WI38 (cell line): Measurements from ENCODE around the gene MAF.

Experiments
- H3K4me3 ChIP-seq: 2 replicates; pipeline ENCODE4 v1.5.1; 2011; ENCODE audit warnings: low read depth, mild to moderate bottlenecking, control low read depth, low read length
- TF ChIP-seq, protein P1 (sequence below): IDR thresholded peaks from 2 replicates; pipeline ENCODE4 v1.5.1; 2012; ENCODE audit warnings: low read depth, mild to moderate bottlenecking, control low read depth, low read length

MAF gene

DNA sequence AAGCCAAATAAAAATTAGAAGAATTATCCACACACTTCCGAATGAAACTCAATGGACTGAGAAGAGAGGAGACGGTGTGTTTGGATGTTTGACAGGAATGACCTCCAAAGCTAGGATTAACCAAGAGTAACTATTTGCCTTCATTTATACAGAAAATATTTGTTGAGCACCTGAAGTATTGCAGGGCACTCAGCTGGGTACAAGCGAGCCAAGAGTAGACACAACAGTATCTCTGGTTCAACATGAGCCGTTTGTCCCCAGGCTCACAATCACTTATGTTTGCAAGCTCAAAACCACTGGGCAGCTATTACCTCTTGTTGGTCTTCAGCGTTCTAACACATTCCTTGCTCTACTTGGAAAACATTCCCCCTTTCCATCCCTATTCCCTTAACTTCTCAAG is 38.8 kb downstream of the MAF start:
- no peak overlapping the region for H3K4me3 ChIP-seq
- TF ChIP-seq, protein P1, sequence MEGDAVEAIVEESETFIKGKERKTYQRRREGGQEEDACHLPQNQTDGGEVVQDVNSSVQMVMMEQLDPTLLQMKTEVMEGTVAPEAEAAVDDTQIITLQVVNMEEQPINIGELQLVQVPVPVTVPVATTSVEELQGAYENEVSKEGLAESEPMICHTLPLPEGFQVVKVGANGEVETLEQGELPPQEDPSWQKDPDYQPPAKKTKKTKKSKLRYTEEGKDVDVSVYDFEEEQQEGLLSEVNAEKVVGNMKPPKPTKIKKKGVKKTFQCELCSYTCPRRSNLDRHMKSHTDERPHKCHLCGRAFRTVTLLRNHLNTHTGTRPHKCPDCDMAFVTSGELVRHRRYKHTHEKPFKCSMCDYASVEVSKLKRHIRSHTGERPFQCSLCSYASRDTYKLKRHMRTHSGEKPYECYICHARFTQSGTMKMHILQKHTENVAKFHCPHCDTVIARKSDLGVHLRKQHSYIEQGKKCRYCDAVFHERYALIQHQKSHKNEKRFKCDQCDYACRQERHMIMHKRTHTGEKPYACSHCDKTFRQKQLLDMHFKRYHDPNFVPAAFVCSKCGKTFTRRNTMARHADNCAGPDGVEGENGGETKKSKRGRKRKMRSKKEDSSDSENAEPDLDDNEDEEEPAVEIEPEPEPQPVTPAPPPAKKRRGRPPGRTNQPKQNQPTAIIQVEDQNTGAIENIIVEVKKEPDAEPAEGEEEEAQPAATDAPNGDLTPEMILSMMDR = no peak

DNA sequence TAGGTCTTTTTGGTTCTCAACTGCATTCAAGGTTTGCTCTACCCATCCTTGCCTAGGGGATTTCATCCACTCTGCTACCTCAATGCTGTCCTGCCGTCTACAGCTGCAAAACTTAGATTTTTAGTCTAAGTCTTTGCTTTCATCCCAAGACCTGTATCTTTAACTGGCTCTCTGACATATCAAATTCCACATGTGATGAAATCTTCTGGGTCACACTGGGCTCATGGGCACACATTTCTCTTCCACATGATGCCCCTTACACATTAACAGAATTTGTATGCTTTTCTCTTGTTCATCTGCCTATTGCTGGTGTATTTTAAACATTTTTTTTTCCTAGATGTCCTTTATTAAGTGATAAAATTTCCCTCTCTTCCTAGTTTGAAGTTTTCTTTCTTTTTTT is 39.6 kb downstream of the MAF start:
- TF ChIP-seq, protein P1 = no peak
- H3K4me3 ChIP-seq = no peak overlapping the region

DNA sequence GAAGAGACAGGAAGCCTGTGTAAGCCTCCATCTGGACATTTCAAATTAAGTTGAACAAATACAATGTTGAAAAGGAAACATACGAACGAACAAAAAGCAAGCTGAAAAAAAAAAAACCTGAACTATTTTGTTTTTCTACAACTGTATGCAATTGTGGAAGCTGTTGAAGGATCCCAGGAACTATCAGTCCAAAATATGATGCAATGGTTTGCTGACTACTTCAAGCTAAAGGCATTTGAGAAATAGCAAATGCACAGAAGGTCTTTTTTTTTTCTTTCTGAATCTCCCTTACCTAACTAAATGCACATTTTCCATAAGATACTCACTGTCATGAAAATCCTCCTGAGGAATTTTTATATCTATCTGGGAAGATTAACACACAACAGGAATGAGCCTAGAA is 40.2 kb downstream of the MAF start:
- H3K4me3 ChIP-seq = no peak overlapping the region
- TF ChIP-seq, protein P1 = no peak

DNA sequence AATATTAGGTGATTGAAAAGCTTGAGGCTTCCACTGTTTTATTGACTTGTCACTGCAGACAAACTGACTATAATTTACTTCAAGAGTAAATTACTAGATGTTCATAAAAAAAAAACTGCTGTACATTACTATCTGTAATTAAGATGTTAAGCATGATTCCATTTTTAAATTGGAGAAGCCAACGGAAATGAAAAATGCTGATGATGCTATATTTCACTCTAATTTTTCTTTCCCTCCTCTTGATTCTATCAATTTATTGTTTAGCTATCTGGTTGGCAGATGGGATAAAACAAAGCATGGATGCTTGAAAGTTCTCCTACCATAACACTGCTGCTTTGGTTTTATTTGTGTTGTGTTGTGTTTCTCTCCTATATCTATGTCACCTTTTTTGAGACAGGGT is 41.0 kb downstream of the MAF start:
- TF ChIP-seq, protein P1 = no peak

DNA sequence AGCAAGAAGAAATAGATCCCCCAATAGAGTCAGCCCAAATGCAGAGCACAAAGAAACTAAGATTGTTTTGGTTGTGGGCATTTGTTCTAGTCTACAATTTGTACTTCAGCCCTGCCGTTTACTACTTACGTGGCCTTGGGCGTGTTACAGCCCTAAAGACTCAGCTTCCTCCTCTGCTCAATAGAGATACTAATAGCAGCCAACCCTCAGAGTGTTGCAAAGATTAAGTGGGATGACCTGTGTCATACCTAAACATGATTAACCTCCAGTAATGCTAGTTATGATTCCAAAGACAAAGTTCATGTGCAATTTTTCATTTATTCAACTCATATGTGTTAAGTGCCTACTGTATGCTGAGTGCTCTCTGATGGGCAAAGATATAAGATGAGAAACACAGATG is 43.1 kb downstream of the MAF start:
- TF ChIP-seq, protein P1 = no peak
- no peak overlapping the region for H3K4me3 ChIP-seq

More for the DNA sequence above, 41.0 kb downstream of the MAF start:
- no peak overlapping the region for H3K4me3 ChIP-seq

DNA sequence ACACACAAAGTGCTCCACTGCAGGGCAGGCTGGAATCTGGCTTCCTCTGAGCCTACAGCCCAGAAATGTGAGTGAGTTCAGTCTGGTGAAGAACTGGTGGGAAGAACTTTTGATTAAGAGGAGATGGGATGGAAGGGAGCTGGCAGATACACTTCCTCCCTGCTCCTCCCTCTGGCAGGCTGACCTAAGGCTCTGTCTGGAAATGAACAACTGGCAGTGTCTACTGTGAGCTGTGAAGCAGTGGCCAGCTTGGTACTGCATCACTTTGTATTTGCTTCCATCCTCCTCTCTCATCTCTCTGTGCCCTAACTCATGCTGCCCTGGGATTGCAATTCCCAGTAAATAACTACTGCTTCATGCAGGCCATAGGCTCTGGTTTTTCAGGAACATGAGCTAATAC is 45.6 kb downstream of the MAF start:
- H3K4me3 ChIP-seq = no peak overlapping the region
- TF ChIP-seq, protein P1 = no peak

DNA sequence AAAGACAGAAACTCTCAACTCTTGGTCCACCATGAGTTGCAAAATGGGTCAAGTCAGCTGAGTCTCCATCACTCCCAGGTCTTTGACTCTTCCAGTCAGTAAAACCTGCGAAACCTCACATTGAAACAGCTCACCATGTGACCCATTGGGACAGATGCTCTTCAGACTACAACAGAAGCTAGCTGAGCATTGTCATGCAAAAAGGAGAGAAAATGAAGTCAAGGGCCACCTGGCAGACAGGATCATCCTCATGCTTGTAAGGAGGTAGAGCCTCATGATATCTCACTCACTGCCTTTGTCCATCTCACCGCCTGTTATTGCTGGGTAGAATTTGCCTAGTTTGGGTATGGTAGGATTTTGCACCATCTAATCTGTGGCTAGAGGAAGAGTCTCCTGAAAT is 50.2 kb downstream of the MAF start:
- TF ChIP-seq, protein P1 = no peak

More for the DNA sequence above, 50.2 kb downstream of the MAF start:
- H3K4me3 ChIP-seq = no peak overlapping the region
